HEK293 (cell line): ENCODE data around the gene TC2N.

Experiments used
- CTCF ChIA-PET: fragments of 350-600 bp; formaldehyde crosslinking; extraction: SDS; loops from one replicate; lab custom pipeline; 2021; ENCODE audit warnings: antibody characterized with exemption; lab: Yijun Ruan, JAX
- POLR2A ChIA-PET: fragments of 300-600 bp; formaldehyde crosslinking; extraction: SDS; loops from one replicate; lab custom pipeline; 2020; ENCODE audit warnings: antibody characterized with exemption, inconsistent platforms; lab: Yijun Ruan, JAX
- H3K27ac ChIP-seq: fragments of 200-500 bp; sonication (Bioruptor generic); 2 replicates; pipeline ENCODE4 v1.5.1; 2014; ENCODE audit warnings: low read depth, low read length, control low read depth, inconsistent platforms; ENCODE audit errors: extremely low read depth
- H3K36me3 ChIP-seq, 2 experiments: fragments of 200-500 bp in 1 of 2; sonication (Bioruptor generic) in 1 of 2; 1 replicate in 1 of 2; 2 replicates in 1 of 2; pipeline ENCODE4 v1.5.1; 2014 to 2017; ENCODE audit warnings: inconsistent platforms in 2 of 2, low read length in 2 of 2; ENCODE audit not compliant: control insufficient read depth in 2 of 2, insufficient read depth in 1 of 2
- H3K4me1 ChIP-seq: fragments of 200-500 bp; sonication (Bioruptor generic); 2 replicates; pipeline ENCODE4 v1.5.1; 2014; ENCODE audit warnings: mild to moderate bottlenecking, low read length, inconsistent platforms; ENCODE audit not compliant: control insufficient read depth, insufficient read depth
- H3K4me3 ChIP-seq: 2 replicates; pipeline ENCODE4 v1.5.1; 2011; ENCODE audit warnings: low read depth, mild to moderate bottlenecking, control low read depth, low read length, moderate library complexity
- H3K9me3 ChIP-seq: fragments of 200-500 bp; sonication (Bioruptor generic); 2 replicates; pipeline ENCODE4 v1.5.1; 2014; ENCODE audit warnings: low read depth, low read length, inconsistent platforms; ENCODE audit not compliant: control insufficient read depth, insufficient read depth
- GLI2 ChIP-seq: fragments of 450-650 bp; formaldehyde crosslinking; IDR thresholded peaks from 2 replicates; pipeline ENCODE4; 2017; ENCODE audit warnings: missing biosample characterization, missing genetic modification characterization, low read depth, borderline replicate concordance
- GLI4 ChIP-seq: fragments of 450-650 bp; formaldehyde crosslinking; IDR thresholded peaks from 2 replicates; pipeline ENCODE4 v1.5.1; 2016; ENCODE audit warnings: missing biosample characterization, missing genetic modification characterization
- KLF16 ChIP-seq: fragments of 450-650 bp; formaldehyde crosslinking; IDR thresholded peaks from 2 replicates; pipeline ENCODE4 v1.5.1; 2017; ENCODE audit warnings: missing biosample characterization, missing genetic modification characterization
- KLF9 ChIP-seq: fragments of 450-650 bp; formaldehyde crosslinking; IDR thresholded peaks from 2 replicates; pipeline ENCODE4 v1.5.1; 2016; ENCODE audit warnings: missing biosample characterization, missing genetic modification characterization, low read depth
- PRDM1 ChIP-seq: fragments of 450-650 bp; formaldehyde crosslinking; IDR thresholded peaks from 2 replicates; pipeline ENCODE4; 2016; ENCODE audit warnings: missing biosample characterization, missing genetic modification characterization
- SCRT2 ChIP-seq: fragments of 450-650 bp; formaldehyde crosslinking; IDR thresholded peaks from 2 replicates; pipeline ENCODE4 v1.5.1; 2016; ENCODE audit warnings: missing biosample characterization, missing genetic modification characterization
- TCF7L2 ChIP-seq: IDR thresholded peaks from 2 replicates; pipeline ENCODE4 v1.6.1; 2011; ENCODE audit warnings: low read depth, mild to moderate bottlenecking, inconsistent platforms, low read length, moderate library complexity, borderline replicate concordance
- ZBTB21 ChIP-seq: fragments of 450-650 bp; formaldehyde crosslinking; IDR thresholded peaks from 2 replicates; pipeline ENCODE4 v1.5.1; 2017; ENCODE audit warnings: missing biosample characterization, missing genetic modification characterization
- ZFP41 ChIP-seq: fragments of 450-650 bp; formaldehyde crosslinking; IDR thresholded peaks from 2 replicates; pipeline ENCODE4 v1.5.1; 2016; ENCODE audit warnings: missing biosample characterization, missing genetic modification characterization, borderline replicate concordance
- ZNF133 ChIP-seq: fragments of 450-650 bp; formaldehyde crosslinking; IDR thresholded peaks from 2 replicates; pipeline ENCODE4 v1.5.1; 2016; ENCODE audit warnings: missing biosample characterization, missing genetic modification characterization
- ZNF138 ChIP-seq: fragments of 450-650 bp; formaldehyde crosslinking; IDR thresholded peaks from 2 replicates; pipeline ENCODE4 v1.5.1; 2016; ENCODE audit warnings: missing biosample characterization, missing genetic modification characterization, borderline replicate concordance
- ZNF202 ChIP-seq: fragments of 450-650 bp; formaldehyde crosslinking; IDR thresholded peaks from 2 replicates; pipeline ENCODE4 v1.5.1; 2016; ENCODE audit warnings: missing biosample characterization, missing genetic modification characterization, borderline replicate concordance
- ZNF248 ChIP-seq: fragments of 450-650 bp; formaldehyde crosslinking; IDR thresholded peaks from 2 replicates; pipeline ENCODE4 v1.5.1; 2017; ENCODE audit warnings: missing biosample characterization, missing genetic modification characterization
- ZNF335 ChIP-seq: fragments of 450-650 bp; formaldehyde crosslinking; conservative IDR thresholded peaks from 2 replicates; pipeline ENCODE4 v1.5.1; 2016; ENCODE audit warnings: missing biosample characterization, missing genetic modification characterization
- ZNF366 ChIP-seq: fragments of 450-650 bp; formaldehyde crosslinking; conservative IDR thresholded peaks from 2 replicates; pipeline ENCODE4 v1.5.1; 2016; ENCODE audit warnings: missing biosample characterization, missing genetic modification characterization
- ZNF404 ChIP-seq: fragments of 450-650 bp; formaldehyde crosslinking; IDR thresholded peaks from 2 replicates; pipeline ENCODE4 v1.5.1; 2017; ENCODE audit warnings: missing biosample characterization, missing genetic modification characterization
- ZNF416 ChIP-seq: fragments of 450-650 bp; formaldehyde crosslinking; IDR thresholded peaks from 2 replicates; pipeline ENCODE4 v1.5.1; 2016; ENCODE audit warnings: missing biosample characterization, missing genetic modification characterization
- ZNF585B ChIP-seq: fragments of 450-650 bp; formaldehyde crosslinking; IDR thresholded peaks from 2 replicates; pipeline ENCODE4 v1.5.1; 2016; ENCODE audit warnings: missing biosample characterization, missing genetic modification characterization
- ZNF654 ChIP-seq: fragments of 450-650 bp; formaldehyde crosslinking; IDR thresholded peaks from 2 replicates; pipeline ENCODE4 v1.5.1; 2016; ENCODE audit warnings: low read depth, missing biosample characterization, missing genetic modification characterization
- ZNF677 ChIP-seq: fragments of 450-650 bp; IDR thresholded peaks from 2 replicates; pipeline ENCODE4 v1.5.0; 2018; ENCODE audit warnings: missing biosample characterization, mild to moderate bottlenecking, missing genetic modification characterization, moderate library complexity

TC2N gene

DNA sequence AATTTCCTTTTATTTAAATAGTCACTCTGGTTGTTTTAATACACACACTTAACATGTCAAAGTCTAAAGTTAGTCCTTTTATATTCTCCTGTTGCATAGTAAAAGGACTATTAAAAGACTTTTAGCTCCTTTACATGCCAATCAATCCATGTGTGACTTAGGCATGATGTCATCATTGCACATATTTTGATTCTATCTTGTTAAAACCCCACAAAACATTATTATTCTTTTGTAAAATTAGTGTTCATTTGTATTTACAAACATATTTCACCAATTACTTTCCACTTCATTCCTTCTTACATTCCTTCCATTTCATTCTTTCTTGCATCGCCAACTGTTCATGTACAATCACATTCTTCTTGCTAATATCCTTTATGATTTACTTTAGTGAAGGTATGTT lies 39.6 kb downstream of the TC2N start (continued):
- no peak for TF ChIP-seq ZNF677
- no peak for TF ChIP-seq GLI4
- TF ChIP-seq SCRT2: no peak
- TF ChIP-seq TCF7L2: no peak
- no peak for TF ChIP-seq ZNF248 (tag by site-specific recombination)

DNA sequence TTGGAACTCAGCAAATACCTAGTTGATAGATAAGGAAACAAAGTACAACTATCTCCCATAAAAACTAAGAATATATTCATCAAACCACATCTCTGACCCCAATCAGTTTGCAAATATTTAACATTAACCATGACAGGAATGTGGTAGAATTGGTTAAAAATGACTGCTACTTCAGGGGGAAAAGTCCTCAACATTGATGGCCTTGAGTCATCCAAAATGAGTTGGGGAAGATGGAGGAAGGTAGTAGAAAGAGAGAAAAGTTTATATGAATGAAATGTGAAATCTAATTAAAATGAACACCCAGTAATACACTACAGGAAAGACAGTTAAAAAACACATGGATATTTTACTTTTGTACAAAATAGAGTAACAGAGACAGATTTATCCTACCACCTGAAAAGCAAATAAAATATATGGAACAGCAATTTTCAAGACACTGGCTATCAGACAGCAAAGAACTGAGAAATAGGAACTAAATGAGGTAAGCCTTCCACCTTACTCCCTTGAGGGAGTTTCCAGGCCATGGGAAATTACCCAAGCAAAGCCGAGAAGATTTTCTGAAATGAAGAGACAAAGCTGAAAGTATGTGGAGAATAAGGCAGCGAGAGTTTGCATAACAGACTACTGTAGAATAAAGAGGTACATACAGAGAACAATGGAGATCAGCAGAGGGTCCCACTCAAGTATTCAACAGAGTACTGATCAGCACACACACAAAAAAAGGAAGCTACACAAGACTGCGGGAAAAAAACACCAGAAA lies 49.6 kb downstream of the TC2N start:
- POLR2A ChIA-PET: no interaction called here
- H3K9me3 ChIP-seq: no peaks in the 10 kb centered on the region
- TF ChIP-seq ZNF654 (no peak), ZNF416 (tag by site-specific recombination) (no peak), ZNF404 (tag by site-specific recombination) (no peak), GLI2 (tag by site-specific recombination) (no peak), ZNF138 (no peak), ZNF335 (tag by site-specific recombination) (no peak)
- TF ChIP-seq, all 188 proteins: peak for 0
- Histone ChIP-seq H3K36me3 (no peaks in the 10 kb centered on the region), H3K4me3 (no peak overlapping the region), H3K4me1 (no peaks in the 10 kb centered on the region), H3K27ac (no peak overlapping the region)
- CTCF ChIA-PET: no interaction called here

DNA sequence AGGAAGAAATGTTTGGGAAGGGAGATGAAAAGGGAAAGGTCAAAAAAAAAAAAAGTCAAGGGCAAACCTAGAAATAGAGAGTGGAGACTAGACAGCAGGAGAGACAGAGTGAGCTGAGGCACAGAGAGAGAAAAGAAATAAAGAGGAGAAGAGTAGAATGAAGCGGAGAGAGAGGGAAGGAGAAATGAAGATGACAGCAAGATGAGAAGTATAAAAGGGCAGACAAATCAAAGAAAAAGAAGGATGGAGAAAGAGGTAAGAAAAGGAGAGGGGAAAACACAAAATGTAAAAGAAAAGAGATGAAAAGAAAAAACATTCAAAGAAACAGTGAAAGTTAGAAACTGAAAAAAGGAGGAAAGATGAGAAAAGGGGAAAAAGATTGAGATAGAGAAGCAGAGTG lies 53.0 kb downstream of the TC2N start:
- H3K36me3 ChIP-seq: peaks cover 4 to 9% of the 10 kb centered on the region in 2 experiments
- ChIA-PET POLR2A (no interaction called here), CTCF (no interaction called here)
- H3K4me1 ChIP-seq: no peaks in the 10 kb centered on the region
- no peaks in the 10 kb centered on the region for H3K9me3 ChIP-seq
- H3K27ac ChIP-seq: no peak overlapping the region
- no peak overlapping the region for H3K4me3 ChIP-seq
- peak; percentile 57; the same call in 1 of the 2 replicates for TF ChIP-seq ZNF366 (tag by site-specific recombination)
- TF ChIP-seq PRDM1 (tag by site-specific recombination): peak; percentile 95
- TF ChIP-seq KLF16 (tag by site-specific recombination): no peak

DNA sequence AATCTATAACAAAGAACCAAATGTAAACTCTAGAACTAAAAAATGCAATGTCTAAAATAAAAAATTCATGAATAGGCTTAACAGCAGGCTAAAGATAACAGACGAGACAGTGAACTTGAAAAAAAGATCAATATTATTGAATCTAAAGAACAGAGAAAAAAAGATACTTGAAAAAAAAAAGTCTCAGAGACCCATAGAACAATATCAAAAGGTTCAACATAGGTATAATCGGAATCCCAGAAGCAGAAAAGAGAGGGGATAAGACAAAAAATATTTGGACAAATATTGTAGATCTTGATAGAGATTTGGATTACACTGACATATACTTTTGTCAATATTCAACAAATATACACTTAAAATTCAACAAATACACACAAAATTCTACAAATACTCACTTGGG lies 56.6 kb downstream of the TC2N start:
- ChIA-PET POLR2A (no interaction called here), CTCF (no interaction called here)
- peaks cover 9 to 17% of the 10 kb centered on the region in 2 experiments for H3K36me3 ChIP-seq
- TF ChIP-seq ZNF133 (tag by site-specific recombination): peak; percentile 95
- TF ChIP-seq ZBTB21 (tag by site-specific recombination): no peak
- H3K4me1 ChIP-seq: no peaks in the 10 kb centered on the region
- no peak overlapping the region for H3K27ac ChIP-seq
- no peak overlapping the region for H3K4me3 ChIP-seq
- no peaks in the 10 kb centered on the region for H3K9me3 ChIP-seq

DNA sequence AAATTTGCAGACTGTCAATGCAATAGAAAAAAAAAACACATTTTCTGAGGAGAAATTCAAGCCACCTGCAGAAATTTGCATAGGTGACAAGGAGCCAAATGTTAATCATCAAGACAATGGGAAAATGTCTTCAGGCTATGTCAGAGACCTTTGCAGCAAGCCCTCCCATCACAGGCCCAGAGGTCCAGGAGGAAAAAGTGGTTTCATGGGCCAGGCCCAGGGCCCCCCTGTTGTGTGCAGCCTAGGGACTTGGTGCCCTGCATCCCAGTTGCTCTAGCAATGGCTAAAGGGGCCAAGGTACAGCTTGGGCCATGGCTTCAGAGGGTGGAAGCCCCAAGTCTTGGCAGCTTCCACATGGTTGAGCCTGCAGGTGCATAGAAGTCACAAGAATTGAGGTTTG lies 60.6 kb downstream of the TC2N start:
- ChIA-PET CTCF (no interaction called here), POLR2A (no interaction called here)
- H3K36me3 ChIP-seq: peaks cover 8 to 17% of the 10 kb centered on the region in 2 experiments
- no peak overlapping the region for H3K27ac ChIP-seq
- no peaks in the 10 kb centered on the region for H3K4me1 ChIP-seq
- no peak overlapping the region for H3K4me3 ChIP-seq
- H3K9me3 ChIP-seq: no peaks in the 10 kb centered on the region
- TF ChIP-seq ZNF585B (peak; percentile 92), KLF9 (tag by site-specific recombination) (no peak), ZFP41 (tag by site-specific recombination) (no peak), ZNF202 (no peak), ZNF366 (tag by site-specific recombination) (no peak)
